OCI-LY1 (cell line): Measurements from ENCODE around the gene DUSP7.

Experiments
- H2AFZ ChIP-seq: fragments of 200-600 bp; sonication (generic), shearing (Covaris generic); 2 replicates; pipeline ENCODE4 v1.6.0; 2014; ENCODE audit warnings: antibody characterized with exemption, mild to moderate bottlenecking, low read length
- H3F3A ChIP-seq: fragments of 200-600 bp; sonication (generic), shearing (Covaris generic); 2 replicates; pipeline ENCODE4 v1.6.0; 2014; ENCODE audit warnings: mild to moderate bottlenecking, antibody characterized with exemption, low read length, moderate library complexity; ENCODE audit not compliant: insufficient read depth
- H3K27ac ChIP-seq: fragments of 200-600 bp; sonication (generic); 2 replicates; pipeline ENCODE4 v1.5.1; 2014; ENCODE audit warnings: low read length, mixed run types, mild to moderate bottlenecking, low read depth; ENCODE audit not compliant: poor library complexity, severe bottlenecking
- H3K27me3 ChIP-seq: fragments of 200-600 bp; sonication (generic); 2 replicates; pipeline ENCODE4 v1.6.0; 2014; ENCODE audit warnings: antibody characterized with exemption, mild to moderate bottlenecking, low read length, moderate library complexity; ENCODE audit not compliant: insufficient read depth
- H3K36me3 ChIP-seq: fragments of 200-600 bp; sonication (generic); 2 replicates; pipeline ENCODE4 v1.6.1; 2014; ENCODE audit warnings: mild to moderate bottlenecking, antibody characterized with exemption, low read length, moderate library complexity, mixed read lengths; ENCODE audit not compliant: insufficient read depth
- H3K4me1 ChIP-seq: fragments of 200-600 bp; sonication (generic); 2 replicates; pipeline ENCODE4 v1.5.1; 2014; ENCODE audit warnings: mild to moderate bottlenecking, low read length, moderate library complexity; ENCODE audit not compliant: insufficient read depth, severe bottlenecking
- H3K4me2 ChIP-seq: fragments of 200-600 bp; sonication (generic), shearing (Covaris generic); 2 replicates; pipeline ENCODE4 v1.6.1; 2014; ENCODE audit warnings: low read length
- H3K4me3 ChIP-seq: fragments of 200-600 bp; sonication (generic); 2 replicates; pipeline ENCODE4 v1.5.1; 2014; ENCODE audit warnings: low read length, low read depth, mild to moderate bottlenecking, mixed read lengths; ENCODE audit not compliant: poor library complexity, severe bottlenecking
- H3K79me2 ChIP-seq: fragments of 200-600 bp; shearing (Covaris generic); 2 replicates; pipeline ENCODE4 v1.6.1; 2016; ENCODE audit warnings: mixed run types, low read length, mixed read lengths; ENCODE audit not compliant: insufficient read depth
- H3K9ac ChIP-seq: fragments of 200-600 bp; sonication (generic), shearing (Covaris generic); 2 replicates; pipeline ENCODE4 v1.6.1; 2014; ENCODE audit warnings: mild to moderate bottlenecking, low read length, mixed read lengths
- H3K9me2 ChIP-seq: fragments of 200-600 bp; sonication (generic), shearing (Covaris generic); 2 replicates; pipeline ENCODE4 v1.6.1; 2014; ENCODE audit warnings: low read depth, mild to moderate bottlenecking, low read length, mixed read lengths
- H3K9me3 ChIP-seq: fragments of 200-600 bp; shearing (Covaris generic); 2 replicates; pipeline ENCODE4 v1.6.1; 2014; ENCODE audit warnings: low read length, mixed read lengths
- H4K20me1 ChIP-seq: fragments of 200-600 bp; sonication (generic), shearing (Covaris generic); 2 replicates; pipeline ENCODE4 v1.6.0; 2016; ENCODE audit warnings: mild to moderate bottlenecking, low read length; ENCODE audit not compliant: insufficient read depth
- EZH2 ChIP-seq: fragments of 200-600 bp; sonication (generic), shearing (Covaris generic); IDR thresholded peaks from 2 replicates; pipeline ENCODE4 v1.8.0; 2017; ENCODE audit warnings: borderline replicate concordance, mixed run types, mild to moderate bottlenecking, antibody characterized with exemption, low read length, moderate library complexity, mixed read lengths
- TF ChIP-seq, protein P1 (sequence below): fragments of 200-600 bp; sonication (generic), shearing (Covaris generic); IDR thresholded peaks from 2 replicates; pipeline ENCODE4 v1.5.1; 2017; ENCODE audit warnings: mild to moderate bottlenecking, antibody characterized with exemption, low read length, moderate library complexity, mixed read lengths

Gene DUSP7

GRCh38 chr3:52023101-52023770 lies 33.1 kb downstream of the DUSP7 start:
- no peak for TF ChIP-seq EZH2
- TF ChIP-seq, protein P1, sequence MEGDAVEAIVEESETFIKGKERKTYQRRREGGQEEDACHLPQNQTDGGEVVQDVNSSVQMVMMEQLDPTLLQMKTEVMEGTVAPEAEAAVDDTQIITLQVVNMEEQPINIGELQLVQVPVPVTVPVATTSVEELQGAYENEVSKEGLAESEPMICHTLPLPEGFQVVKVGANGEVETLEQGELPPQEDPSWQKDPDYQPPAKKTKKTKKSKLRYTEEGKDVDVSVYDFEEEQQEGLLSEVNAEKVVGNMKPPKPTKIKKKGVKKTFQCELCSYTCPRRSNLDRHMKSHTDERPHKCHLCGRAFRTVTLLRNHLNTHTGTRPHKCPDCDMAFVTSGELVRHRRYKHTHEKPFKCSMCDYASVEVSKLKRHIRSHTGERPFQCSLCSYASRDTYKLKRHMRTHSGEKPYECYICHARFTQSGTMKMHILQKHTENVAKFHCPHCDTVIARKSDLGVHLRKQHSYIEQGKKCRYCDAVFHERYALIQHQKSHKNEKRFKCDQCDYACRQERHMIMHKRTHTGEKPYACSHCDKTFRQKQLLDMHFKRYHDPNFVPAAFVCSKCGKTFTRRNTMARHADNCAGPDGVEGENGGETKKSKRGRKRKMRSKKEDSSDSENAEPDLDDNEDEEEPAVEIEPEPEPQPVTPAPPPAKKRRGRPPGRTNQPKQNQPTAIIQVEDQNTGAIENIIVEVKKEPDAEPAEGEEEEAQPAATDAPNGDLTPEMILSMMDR, result no peak

GRCh38 chr3:52022323-52023100 lies 33.9 kb downstream of the DUSP7 start:
- Histone ChIP-seq H3K79me2 (no peaks in the 10 kb centered on the region), H3K9ac (no peak overlapping the region), H3K4me3 (no peak overlapping the region), H3K9me3 (no peaks in the 10 kb centered on the region), H2AFZ (no peak overlapping the region), H3F3A (no peaks in the 10 kb centered on the region), H3K27ac (no peak overlapping the region), H4K20me1 (no peaks in the 10 kb centered on the region), H3K9me2 (no peaks in the 10 kb centered on the region), H3K27me3 (no peaks in the 10 kb centered on the region), H3K4me2 (no peak overlapping the region), H3K36me3 (no peaks in the 10 kb centered on the region), H3K4me1 (no peaks in the 10 kb centered on the region)
- TF ChIP-seq, protein P1, result no peak
- TF ChIP-seq EZH2, result no peak

More at GRCh38 chr3:52023101-52023770, 33.1 kb downstream of the DUSP7 start:
- Histone ChIP-seq H3F3A (no peaks in the 10 kb centered on the region), H3K79me2 (no peaks in the 10 kb centered on the region), H3K4me1 (no peaks in the 10 kb centered on the region), H3K4me3 (no peak overlapping the region), H3K9ac (no peak overlapping the region), H3K9me2 (no peaks in the 10 kb centered on the region), H4K20me1 (no peaks in the 10 kb centered on the region), H3K36me3 (no peaks in the 10 kb centered on the region), H3K27ac (no peak overlapping the region), H2AFZ (no peak overlapping the region), H3K27me3 (no peaks in the 10 kb centered on the region), H3K9me3 (no peaks in the 10 kb centered on the region), H3K4me2 (no peak overlapping the region)

GRCh38 chr3:52021489-52022268 lies 34.7 kb downstream of the DUSP7 start:
- no peaks in the 10 kb centered on the region for H3K9me3 ChIP-seq
- no peaks in the 10 kb centered on the region for H3K36me3 ChIP-seq
- H3K4me3 ChIP-seq, result no peak overlapping the region
- TF ChIP-seq EZH2, result no peak
- TF ChIP-seq, protein P1, result no peak
- H3K27ac ChIP-seq, result no peak overlapping the region
- H3K4me2 ChIP-seq, result no peak overlapping the region
- no peaks in the 10 kb centered on the region for H3K27me3 ChIP-seq
- no peaks in the 10 kb centered on the region for H3K9me2 ChIP-seq
- H3K4me1 ChIP-seq, result no peaks in the 10 kb centered on the region
- H3K9ac ChIP-seq, result no peak overlapping the region
- H3K79me2 ChIP-seq, result no peaks in the 10 kb centered on the region
- H2AFZ ChIP-seq, result no peak overlapping the region
- no peaks in the 10 kb centered on the region for H4K20me1 ChIP-seq
- no peaks in the 10 kb centered on the region for H3F3A ChIP-seq
